Astrocyte (in vitro differentiated cells and primary cell): ENCODE measurements around the gene EXD3. TPM values are rescaled to one million over a fixed set of nuclear protein-coding genes. Genes with fewer than 3 reads are reported as not detected.

Experiments used
- DNase-seq: peaks from one replicate; pipeline ENCODE4 v3.0.0-alpha.2; 2010; ENCODE audit warnings: low read depth
- FAIRE-seq: peaks from 2 replicates; lab custom pipeline; 2011; peaks lifted over from hg19 to GRCh38; lab: Jason Lieb, UNC
- H2AFZ ChIP-seq: 2 replicates; pipeline ENCODE4 v1.6.0; 2012; ENCODE audit warnings: low read depth, low read length, inconsistent platforms
- H3K27ac ChIP-seq: 2 replicates; pipeline ENCODE4 v1.5.1; 2011; ENCODE audit warnings: low read depth, low read length, inconsistent platforms
- H3K27me3 ChIP-seq: 2 replicates; pipeline ENCODE4 v1.6.0; 2011; ENCODE audit warnings: low read length, inconsistent platforms; ENCODE audit not compliant: insufficient read depth
- H3K36me3 ChIP-seq: 2 replicates; pipeline ENCODE4 v1.5.1; 2011; ENCODE audit warnings: low read length, inconsistent platforms; ENCODE audit not compliant: insufficient read depth
- H3K4me1 ChIP-seq: 2 replicates; pipeline ENCODE4 v1.5.1; 2011; ENCODE audit warnings: low read length, inconsistent platforms; ENCODE audit not compliant: insufficient read depth
- H3K4me2 ChIP-seq: 2 replicates; pipeline ENCODE4 v1.6.0; 2012; ENCODE audit warnings: low read length, inconsistent platforms
- H3K4me3 ChIP-seq: 2 replicates; pipeline ENCODE4 v1.5.1; 2011; ENCODE audit warnings: low read depth, mild to moderate bottlenecking, low read length, inconsistent platforms; ENCODE audit not compliant: insufficient read depth
- H3K79me2 ChIP-seq: 2 replicates; pipeline ENCODE4 v1.6.0; 2012; ENCODE audit warnings: mild to moderate bottlenecking, low read length, inconsistent platforms; ENCODE audit not compliant: insufficient read depth
- H3K9ac ChIP-seq: 2 replicates; pipeline ENCODE4 v1.6.0; 2012; ENCODE audit warnings: mild to moderate bottlenecking, low read length, inconsistent platforms
- H3K9me3 ChIP-seq: 2 replicates; pipeline ENCODE4 v1.5.1; 2012; ENCODE audit warnings: low read depth, mild to moderate bottlenecking, low read length, inconsistent platforms; ENCODE audit not compliant: insufficient read depth
- H4K20me1 ChIP-seq: 2 replicates; pipeline ENCODE4 v1.6.0; 2012; ENCODE audit warnings: low read length, inconsistent platforms; ENCODE audit not compliant: insufficient read depth
- H3K27ac Mint-ChIP-seq: one replicate; pipeline ENCODE4 v1.8.0; 2021; ENCODE audit warnings: mild to moderate bottlenecking, mixed read lengths; ENCODE audit not compliant: unreplicated experiment
- H3K27me3 Mint-ChIP-seq: one replicate; pipeline ENCODE4 v1.8.0; 2021; ENCODE audit warnings: low read depth, mixed read lengths; ENCODE audit not compliant: unreplicated experiment
- H3K36me3 Mint-ChIP-seq: one replicate; pipeline ENCODE4 v1.8.0; 2021; ENCODE audit warnings: low read depth, mixed read lengths; ENCODE audit not compliant: unreplicated experiment
- H3K4me1 Mint-ChIP-seq: one replicate; pipeline ENCODE4 v1.8.0; 2021; ENCODE audit warnings: low read depth, mixed read lengths; ENCODE audit not compliant: unreplicated experiment
- H3K4me3 Mint-ChIP-seq: one replicate; pipeline ENCODE4 v1.8.0; 2021; ENCODE audit warnings: mild to moderate bottlenecking, moderate library complexity, mixed read lengths; ENCODE audit not compliant: unreplicated experiment
- H3K9me3 Mint-ChIP-seq: one replicate; pipeline ENCODE4 v1.8.0; 2021; ENCODE audit warnings: mild to moderate bottlenecking, mixed read lengths; ENCODE audit not compliant: unreplicated experiment
- EZH2 ChIP-seq: IDR thresholded peaks from 2 replicates; pipeline ENCODE4 v1.6.1; 2012; ENCODE audit warnings: mild to moderate bottlenecking, low read length, inconsistent platforms; ENCODE audit not compliant: insufficient read depth
- total RNA-seq: library from RNA; stranded (reverse); gene quantifications from 2 replicates; pipeline ENCODE4 v1.2.1, GENCODE V29; 2021
- TF ChIP-seq, protein P1 (sequence below): IDR thresholded peaks from 2 replicates; pipeline ENCODE4 v1.5.1; 2011; ENCODE audit warnings: low read depth, mild to moderate bottlenecking, inconsistent platforms, low read length, moderate library complexity; ENCODE audit not compliant: insufficient read depth

The EXD3 gene
- total RNA-seq, 1 donor from 2014 or later: 8.5 TPM

DNA sequence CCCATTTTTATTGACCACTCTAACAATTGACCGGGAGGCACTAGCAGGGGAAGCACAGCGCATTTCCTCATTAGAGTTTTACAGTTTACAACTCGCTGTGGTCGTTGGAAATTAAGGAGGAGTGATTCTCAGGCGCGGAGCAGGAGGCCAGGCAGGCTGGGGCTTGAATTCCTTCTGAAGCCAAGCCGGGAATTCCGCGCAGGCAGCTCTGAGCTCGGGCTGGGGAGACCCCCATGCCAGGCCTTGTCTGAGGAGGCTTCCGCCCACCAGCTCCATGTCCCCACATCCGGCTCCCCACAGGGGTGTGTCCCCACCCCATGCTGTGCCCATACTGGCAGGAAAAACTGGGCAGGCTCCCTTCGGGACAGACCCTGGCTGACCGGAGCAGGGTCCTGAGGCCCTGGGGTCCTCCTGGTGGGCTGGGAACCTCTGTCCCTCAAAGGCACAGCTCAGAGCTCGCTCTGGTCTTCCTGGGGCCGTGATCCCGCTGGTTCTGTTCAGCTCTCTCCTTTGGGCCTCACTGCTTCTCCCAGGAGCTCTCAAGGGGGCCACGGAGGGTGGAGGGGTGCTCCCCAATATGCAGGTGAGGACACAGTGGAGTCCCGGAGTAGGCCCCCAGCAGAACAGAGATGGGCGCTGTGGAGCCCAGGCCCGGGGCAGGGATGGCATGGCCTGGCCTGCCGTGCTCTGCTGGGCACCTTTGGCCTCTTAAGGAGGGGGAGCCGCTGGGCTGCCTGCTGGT, 119.6 kb downstream of the EXD3 start:
- H3K36me3 ChIP-seq: no peaks in the 10 kb centered on the region
- Mint-ChIP-seq H3K9me3 (no peaks in the 10 kb centered on the region), H3K4me1 (peaks cover 5% of the 10 kb centered on the region), H3K27ac (no peak overlapping the region), H3K27me3 (peaks cover 2% of the 10 kb centered on the region), H3K4me3 (no peak overlapping the region), H3K36me3 (no peaks in the 10 kb centered on the region)
- no peak for DNase-seq
- peaks cover 36% of the 10 kb centered on the region for H3K4me1 ChIP-seq
- TF ChIP-seq, protein P1, sequence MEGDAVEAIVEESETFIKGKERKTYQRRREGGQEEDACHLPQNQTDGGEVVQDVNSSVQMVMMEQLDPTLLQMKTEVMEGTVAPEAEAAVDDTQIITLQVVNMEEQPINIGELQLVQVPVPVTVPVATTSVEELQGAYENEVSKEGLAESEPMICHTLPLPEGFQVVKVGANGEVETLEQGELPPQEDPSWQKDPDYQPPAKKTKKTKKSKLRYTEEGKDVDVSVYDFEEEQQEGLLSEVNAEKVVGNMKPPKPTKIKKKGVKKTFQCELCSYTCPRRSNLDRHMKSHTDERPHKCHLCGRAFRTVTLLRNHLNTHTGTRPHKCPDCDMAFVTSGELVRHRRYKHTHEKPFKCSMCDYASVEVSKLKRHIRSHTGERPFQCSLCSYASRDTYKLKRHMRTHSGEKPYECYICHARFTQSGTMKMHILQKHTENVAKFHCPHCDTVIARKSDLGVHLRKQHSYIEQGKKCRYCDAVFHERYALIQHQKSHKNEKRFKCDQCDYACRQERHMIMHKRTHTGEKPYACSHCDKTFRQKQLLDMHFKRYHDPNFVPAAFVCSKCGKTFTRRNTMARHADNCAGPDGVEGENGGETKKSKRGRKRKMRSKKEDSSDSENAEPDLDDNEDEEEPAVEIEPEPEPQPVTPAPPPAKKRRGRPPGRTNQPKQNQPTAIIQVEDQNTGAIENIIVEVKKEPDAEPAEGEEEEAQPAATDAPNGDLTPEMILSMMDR: no peak
- TF ChIP-seq EZH2: no peak
- peaks cover 8% of the 10 kb centered on the region for H3K27me3 ChIP-seq
- H4K20me1 ChIP-seq: peaks cover 3% of the 10 kb centered on the region
- no peak overlapping the region for H3K4me3 ChIP-seq
- H3K79me2 ChIP-seq: no peaks in the 10 kb centered on the region
- no peak overlapping the region for H3K9ac ChIP-seq
- H3K4me2 ChIP-seq: peak overlapping the region; percentile 88
- peak overlapping the region; percentile 71 for H2AFZ ChIP-seq
- FAIRE-seq: no peak
- no peak overlapping the region for H3K27ac ChIP-seq
- H3K9me3 ChIP-seq: no peaks in the 10 kb centered on the region

DNA sequence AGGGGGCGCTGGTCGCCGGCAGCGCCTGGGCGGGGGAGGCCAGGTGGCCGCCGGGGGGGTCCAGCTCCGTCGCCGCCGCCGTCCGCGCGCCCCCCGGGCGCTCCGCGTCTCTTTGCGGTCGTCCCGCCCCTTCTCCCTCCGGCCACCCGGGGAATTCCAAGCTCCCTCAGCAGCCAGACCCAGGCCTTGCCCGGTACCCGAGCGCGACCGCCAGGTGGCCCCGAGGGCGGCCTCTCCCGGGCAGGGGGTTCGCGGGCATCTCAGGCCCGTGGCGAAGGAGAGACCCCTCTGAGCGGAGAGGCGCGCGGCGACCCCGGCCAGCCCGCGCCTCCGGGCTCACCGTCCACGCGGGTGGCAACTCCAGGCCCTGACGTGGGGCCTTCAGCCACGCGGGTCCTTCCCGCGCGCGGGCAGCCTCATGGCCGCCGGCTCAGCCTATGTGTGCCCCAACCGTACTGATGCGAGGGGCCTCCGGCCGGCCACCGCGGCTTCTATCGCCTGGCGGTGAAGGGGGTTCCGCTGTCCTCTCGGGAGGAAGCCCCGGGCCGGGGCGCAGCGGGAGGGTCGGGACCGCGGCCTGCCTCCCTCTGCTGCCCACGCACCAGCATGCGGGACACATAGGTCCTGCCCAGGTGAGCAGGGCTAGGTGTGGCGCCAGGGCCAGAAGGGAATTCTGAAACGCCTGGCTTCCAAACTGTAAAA, 120.4 kb downstream of the EXD3 start:
- Mint-ChIP-seq H3K27ac (no peak overlapping the region), H3K36me3 (no peaks in the 10 kb centered on the region), H3K27me3 (no peaks in the 10 kb centered on the region), H3K4me3 (no peak overlapping the region), H3K4me1 (peaks cover 5% of the 10 kb centered on the region), H3K9me3 (no peaks in the 10 kb centered on the region)
- H3K9ac ChIP-seq: peak overlapping the region; percentile 48
- no peak overlapping the region for H3K27ac ChIP-seq
- no peak for TF ChIP-seq EZH2
- TF ChIP-seq, protein P1: peak; percentile 10
- FAIRE-seq: no peak
- H3K4me2 ChIP-seq: peak overlapping the region; percentile 88
- no peaks in the 10 kb centered on the region for H3K9me3 ChIP-seq
- H3K79me2 ChIP-seq: no peaks in the 10 kb centered on the region
- H3K4me3 ChIP-seq: peak overlapping the region; percentile 38
- H4K20me1 ChIP-seq: peaks cover 3% of the 10 kb centered on the region
- peak; percentile 27 for DNase-seq
- peaks cover 41% of the 10 kb centered on the region for H3K4me1 ChIP-seq
- H3K36me3 ChIP-seq: no peaks in the 10 kb centered on the region
- peaks cover 8% of the 10 kb centered on the region for H3K27me3 ChIP-seq
- peak overlapping the region; percentile 71 for H2AFZ ChIP-seq
